Ammon's horn (tissue), 1 donor: ENCODE results near the gene PYURF.
"Not testable (repeated sequence)": the region's sequence is repeated elsewhere in the genome, so short reads cannot be mapped to it uniquely, and the experiment has no call there.

Experiments
- DNase-seq: peaks from one replicate; pipeline ENCODE4 v3.0.0-alpha.2; 2016; ENCODE audit warnings: low spot score

PYURF gene, protein sequence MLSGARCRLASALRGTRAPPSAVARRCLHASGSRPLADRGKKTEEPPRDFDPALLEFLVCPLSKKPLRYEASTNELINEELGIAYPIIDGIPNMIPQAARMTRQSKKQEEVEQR

DNA sequence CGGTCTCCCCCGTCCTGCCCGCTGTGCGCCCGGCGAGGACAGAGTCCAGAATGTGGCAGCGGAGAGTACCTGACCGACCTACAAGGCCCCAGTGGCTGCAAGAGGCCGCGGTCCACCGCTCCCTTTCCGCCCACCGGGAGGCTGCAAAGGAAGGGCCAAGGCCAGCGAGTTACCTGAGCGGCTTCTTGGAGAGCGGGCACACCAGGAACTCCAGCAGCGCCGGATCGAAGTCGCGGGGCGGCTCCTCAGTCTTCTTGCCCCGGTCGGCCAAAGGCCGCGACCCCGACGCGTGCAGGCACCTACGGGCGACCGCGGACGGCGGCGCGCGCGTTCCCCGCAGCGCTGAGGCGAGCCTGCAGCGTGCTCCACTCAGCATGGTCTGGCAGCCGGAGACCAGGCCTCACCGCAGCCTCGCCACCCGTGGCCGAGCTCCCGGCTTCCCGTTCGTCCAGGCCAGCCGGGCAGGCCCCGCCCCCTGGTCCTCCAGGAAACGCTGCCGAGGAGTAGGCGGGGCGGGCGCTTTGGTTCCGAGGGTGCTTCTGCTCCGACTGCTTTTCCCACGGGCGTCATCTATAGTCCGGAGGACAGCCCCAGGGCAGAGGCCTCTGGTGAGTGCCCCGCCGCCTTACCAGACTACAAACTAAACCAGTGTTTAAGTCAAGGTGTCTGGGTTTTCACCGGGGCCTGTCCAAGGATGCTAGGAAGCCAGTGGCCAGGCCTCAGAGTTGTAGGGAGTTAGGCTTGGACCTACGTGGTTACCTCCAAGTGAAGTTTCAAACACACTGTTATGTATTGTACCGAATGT lies at the start of gene PYURF:
PYURF (minus strand) TSS at position 452 of the 805 bp plus-strand sequence; CDS start at position 376, 76 bp downstream.
- DNase-seq, result peak; percentile 95

GRCh38 chr4:88570001-88570400 lies 46.4 kb upstream of the PYURF start:
- no peak for DNase-seq

DNA sequence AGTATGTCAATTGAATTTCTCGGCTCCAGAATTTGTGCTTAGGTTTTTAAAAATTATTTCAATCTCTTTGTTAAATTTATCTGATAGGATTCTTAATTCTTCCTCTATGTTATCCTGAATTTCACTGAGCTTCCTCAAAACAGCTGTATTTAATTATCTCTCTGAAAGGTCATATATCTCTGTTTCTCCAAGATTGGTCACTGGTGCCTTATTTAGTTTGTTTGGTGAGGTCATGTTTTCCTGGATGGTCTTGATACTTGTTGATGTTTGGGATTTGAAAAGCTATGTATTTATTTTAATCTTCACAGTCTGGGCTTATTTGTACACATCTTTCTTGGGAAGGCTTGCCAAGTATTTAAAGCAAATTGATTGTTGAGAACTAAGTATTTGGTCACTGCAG lies 44.0 kb upstream of the PYURF start:
- no peak for DNase-seq

- DNase-seq, result no peak
Observed at GRCh38 chr4:88549815-88550214, 26.2 kb upstream of the PYURF start.

DNA sequence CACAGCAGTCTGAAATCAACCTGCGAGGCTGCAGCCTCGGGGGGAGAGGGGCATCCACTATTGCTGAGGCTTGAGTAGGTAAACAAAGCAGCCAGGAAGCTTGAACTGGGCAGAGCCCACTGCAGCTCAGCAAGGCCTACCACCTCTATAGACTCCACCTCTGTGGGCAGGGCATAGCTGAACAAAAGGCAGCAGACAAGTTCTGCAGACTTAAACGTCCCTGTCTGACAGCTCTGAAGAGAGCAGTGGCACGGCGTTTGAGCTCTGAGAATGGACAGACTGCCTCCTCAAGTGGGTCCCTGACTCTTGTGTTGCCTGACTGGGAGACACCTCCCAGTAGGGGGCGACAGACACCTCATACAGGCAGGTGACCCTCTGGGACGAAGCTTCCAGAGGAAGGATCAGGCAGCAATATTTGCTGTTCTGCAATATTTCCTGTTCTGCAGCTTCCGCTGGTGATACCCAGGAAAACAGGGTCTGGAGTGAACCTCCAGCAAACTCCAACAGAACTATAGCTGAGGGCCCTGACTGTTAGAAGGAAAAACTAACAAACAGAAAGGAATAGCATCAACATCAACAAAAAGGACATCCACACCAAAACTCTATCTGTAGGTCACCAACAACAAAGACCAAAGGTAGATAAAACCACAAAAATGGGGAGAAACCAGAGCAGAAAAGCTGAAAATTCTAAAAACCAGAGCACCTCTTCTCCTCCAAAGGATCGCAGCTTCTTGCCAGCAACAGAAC lies 15.9 kb upstream of the PYURF start:
- DNase-seq, result not testable (repeated sequence)

DNA sequence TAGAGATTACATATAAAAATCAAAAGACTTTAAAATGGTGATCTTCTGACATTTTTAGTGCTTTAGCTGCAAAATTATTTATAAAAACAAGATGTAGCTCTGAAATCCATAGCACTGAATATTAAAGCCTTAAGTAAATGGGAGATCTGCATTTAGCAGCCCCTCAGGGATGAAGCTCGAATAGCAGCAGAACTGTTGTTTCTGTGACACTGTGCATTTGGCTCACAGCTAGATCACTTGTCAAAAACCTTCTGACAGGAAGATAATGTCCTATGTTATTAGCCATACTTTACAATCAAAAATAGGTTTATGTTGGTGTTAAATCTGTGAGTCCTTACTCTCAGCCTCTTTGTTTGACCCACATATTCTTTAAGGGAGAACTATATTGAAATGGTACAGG lies 14.1 kb upstream of the PYURF start:
- no peak for DNase-seq

- DNase-seq, result no peak
Observed at GRCh38 chr4:88535090-88535755, 11.6 kb upstream of the PYURF start.

GRCh38 chr4:88533937-88534750 lies 10.6 kb upstream of the PYURF start:
- DNase-seq, result no peak

GRCh38 chr4:88533088-88533790 lies 9.7 kb upstream of the PYURF start:
- DNase-seq, result no peak

DNA sequence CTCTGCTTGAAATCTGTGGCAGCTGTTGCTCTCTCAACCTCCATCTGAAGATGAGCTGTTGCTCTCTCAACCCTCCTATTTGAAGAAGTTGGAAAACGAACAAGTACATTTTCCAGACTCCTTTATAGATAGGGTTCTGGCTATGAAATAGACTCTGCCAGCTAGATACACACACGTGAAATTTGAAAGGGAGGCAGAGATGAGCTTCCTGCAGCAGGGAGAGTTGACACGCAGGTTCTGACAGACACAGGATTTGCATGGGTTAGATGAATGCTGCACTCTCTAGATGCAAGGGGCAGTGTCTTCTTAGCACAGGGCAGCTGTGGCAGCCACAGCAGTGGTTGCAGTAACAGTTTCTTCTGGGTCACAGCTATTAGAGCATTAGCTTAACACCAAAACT lies 8.0 kb upstream of the PYURF start:
- no peak for DNase-seq

- no peak for DNase-seq
Observed at GRCh38 chr4:88528861-88529260, 5.3 kb upstream of the PYURF start.

- DNase-seq, result no peak
Observed at GRCh38 chr4:88527787-88528186, 4.2 kb upstream of the PYURF start.

DNA sequence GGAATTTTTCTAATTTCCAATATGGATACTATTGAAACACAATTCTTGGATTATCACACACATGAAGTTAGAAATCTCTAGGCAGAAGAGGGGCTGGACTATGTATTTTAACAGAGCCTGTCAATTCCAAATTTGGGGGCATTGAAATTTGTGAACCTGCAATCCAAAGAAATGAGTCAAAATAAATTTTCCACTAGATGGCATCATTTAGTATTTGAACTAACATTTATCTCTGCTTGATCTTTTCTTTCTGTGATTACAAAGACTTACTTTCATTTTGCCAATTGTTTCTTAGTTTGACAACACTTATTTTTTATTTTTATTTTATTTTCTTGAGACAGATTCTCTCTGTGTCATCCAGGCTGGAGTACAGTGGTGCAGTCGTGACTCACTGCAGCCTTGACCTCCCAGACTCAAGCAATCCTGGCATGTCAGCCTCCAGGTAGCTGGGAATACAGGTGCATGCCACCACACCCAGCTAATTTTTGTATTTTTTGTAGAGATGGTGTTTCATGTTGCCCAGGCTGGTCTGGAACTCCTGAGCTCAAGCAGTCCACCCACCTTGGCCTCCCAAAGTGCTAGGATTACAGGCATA lies 2.7 kb upstream of the PYURF start:
- no peak for DNase-seq

DNA sequence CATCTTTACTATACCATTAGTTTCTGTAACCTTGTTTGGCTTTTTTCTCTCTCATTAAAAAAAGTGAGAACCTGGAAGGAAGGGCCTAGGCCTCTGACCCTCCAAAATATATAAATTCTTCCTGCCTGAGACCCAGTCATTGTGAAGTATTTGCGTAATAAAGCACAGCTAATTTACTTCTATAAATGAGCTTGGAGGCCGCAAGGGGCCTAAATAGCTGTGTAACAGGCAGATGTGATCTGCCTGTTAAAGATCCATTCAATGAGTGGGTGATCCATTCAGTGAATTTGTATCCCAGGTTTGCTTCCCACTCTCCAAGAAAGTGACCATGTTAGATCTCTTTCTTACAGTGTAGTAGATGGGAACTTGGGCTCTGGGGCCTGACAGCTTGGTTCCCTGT lies 595 bp upstream of the PYURF start:
- peak; percentile 14 for DNase-seq

DNA sequence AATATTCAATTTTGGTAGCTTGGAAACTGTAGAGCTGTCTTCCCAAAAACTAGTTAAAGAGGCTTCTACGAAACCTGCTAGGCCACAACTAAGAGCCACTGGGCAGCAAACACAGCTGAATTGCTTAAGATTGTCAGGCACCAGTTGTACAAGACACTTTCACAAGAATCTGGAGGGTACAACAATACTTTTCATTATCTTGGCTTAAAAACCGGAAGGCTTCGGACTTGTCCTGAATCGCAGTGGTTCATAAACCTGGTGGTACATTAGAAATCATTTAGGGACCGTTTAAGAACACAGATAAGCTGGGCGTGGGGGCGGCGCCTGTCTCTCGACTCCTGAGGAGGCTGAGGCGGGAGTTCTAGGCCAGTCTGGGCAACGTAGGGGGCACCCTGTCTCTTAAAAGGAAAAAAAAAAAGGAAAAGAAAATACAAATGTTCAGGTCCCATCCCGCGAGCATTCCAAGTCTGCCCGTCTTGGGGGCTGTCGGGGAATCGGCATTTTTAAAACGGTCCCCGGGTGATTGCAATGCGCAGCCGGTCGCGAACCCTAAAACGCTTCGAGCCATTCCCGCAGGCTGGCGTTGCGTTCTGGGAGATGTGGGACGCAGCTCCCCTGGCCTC lies 763 bp downstream of the PYURF start:
- peak; percentile 22 for DNase-seq

- no peak for DNase-seq
Observed at GRCh38 chr4:88518911-88519310, 4.7 kb downstream of the PYURF start.

DNA sequence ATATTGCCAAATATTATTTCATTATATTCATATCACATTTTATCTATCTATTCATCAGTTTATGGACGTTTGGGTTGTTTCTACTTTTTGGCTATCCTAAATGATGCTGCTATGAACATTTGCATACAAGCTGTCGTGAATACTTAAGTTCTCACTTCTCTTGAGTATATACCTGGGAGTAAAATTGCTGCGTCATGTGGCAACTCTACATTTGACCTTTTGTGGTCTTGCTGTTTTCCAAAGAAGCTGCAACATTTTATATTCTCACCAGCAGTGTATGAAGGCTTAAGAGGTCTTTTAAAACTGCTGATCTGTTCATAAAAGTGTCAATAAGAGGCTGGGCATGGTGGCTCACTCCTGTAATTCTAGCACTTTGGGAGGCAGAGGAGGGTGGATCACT lies 5.8 kb downstream of the PYURF start:
- DNase-seq, result no peak

DNA sequence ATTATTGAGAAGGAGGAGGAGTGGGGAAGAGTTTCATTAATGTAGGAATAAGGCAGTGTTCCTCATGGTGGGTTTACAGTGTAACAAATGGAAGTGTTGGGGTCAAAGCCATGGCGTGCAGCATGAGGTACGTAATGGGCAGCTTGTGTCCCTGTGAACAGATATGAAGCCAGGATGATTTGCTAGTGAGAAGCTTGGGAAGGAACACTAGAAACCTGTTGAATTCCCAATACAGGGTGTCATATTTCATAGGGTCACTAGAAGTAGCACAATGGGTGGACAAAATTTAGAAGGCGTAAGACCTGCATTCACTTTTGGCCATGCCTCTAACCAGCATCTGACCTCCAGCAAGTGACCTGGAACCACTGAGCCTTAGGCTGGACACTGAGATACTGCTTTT lies 6.8 kb downstream of the PYURF start:
- DNase-seq, result no peak

- DNase-seq, result no peak
Observed at GRCh38 chr4:88514557-88515511, 8.7 kb downstream of the PYURF start.
